IMR-90 (cell line): ENCODE results near the gene CCDC28B. TPM values are rescaled to one million over a fixed set of nuclear protein-coding genes. Genes with fewer than 3 reads are reported as not detected.
A peak's percentile ranks its signal among the peaks of the same experiment; 100 is the strongest.

Source experiments
- ATAC-seq: fragments of 200-7000 bp; cut with Tn5 transposase; 2 replicates; pipeline ENCODE4 v1.9.1; 2020; ENCODE audit warnings: low read depth, mild to moderate bottlenecking, moderate library complexity
- BruUV-seq: library from RNA; stranded (reverse); fragments of 400-500 nt; replicated peaks from 2 replicates; lab custom pipeline; 2021; lab: Mats Ljungman, UMichigan
- CTCF ChIA-PET: fragments of 300-600 bp; formaldehyde crosslinking; extraction: SDS; loops from one replicate; lab custom pipeline; 2021; ENCODE audit warnings: antibody characterized with exemption; lab: Yijun Ruan, JAX
- POLR2A ChIA-PET: fragments of 300-600 bp; sonication (Branson Sonifier 250); formaldehyde crosslinking; loops from one replicate; lab custom pipeline; 2022; ENCODE audit warnings: antibody characterized with exemption; ENCODE audit not compliant: unreplicated experiment; lab: Charles Lee
- DNase-seq: peaks from one replicate; pipeline ENCODE4 v3.0.0; 2013
- H2AFZ ChIP-seq: replicated peaks from 2 replicates; pipeline ENCODE3; 2013; ENCODE audit warnings: low read length, mild to moderate bottlenecking; ENCODE audit not compliant: poor library complexity
- H2AK5ac ChIP-seq: 2 replicates; pipeline ENCODE4 v1.6.1; 2013; ENCODE audit warnings: low read depth, low read length, inconsistent platforms
- H2AK9ac ChIP-seq: replicated peaks from 2 replicates; pipeline ENCODE3; 2013; ENCODE audit warnings: mild to moderate bottlenecking, low read depth, low read length, moderate library complexity; ENCODE audit not compliant: poor library complexity
- H2BK120ac ChIP-seq: 2 replicates; pipeline ENCODE4 v1.6.1; 2013; ENCODE audit warnings: low read depth, low read length, inconsistent platforms
- H2BK15ac ChIP-seq: 3 replicates; pipeline ENCODE4 v1.6.1; 2013; ENCODE audit warnings: low read depth, low read length, inconsistent platforms
- H2BK20ac ChIP-seq: 2 replicates; pipeline ENCODE4 v1.6.1; 2013; ENCODE audit warnings: low read depth, mild to moderate bottlenecking, inconsistent platforms, low read length, moderate library complexity
- H2BK5ac ChIP-seq: 2 replicates; pipeline ENCODE4 v1.6.1; 2013; ENCODE audit warnings: mild to moderate bottlenecking, low read depth, low read length, inconsistent platforms; ENCODE audit not compliant: poor library complexity, severe bottlenecking
- H3K14ac ChIP-seq: replicated peaks from 2 replicates; pipeline ENCODE4 v1.6.1; 2013; ENCODE audit warnings: low read depth, low read length, inconsistent platforms
- H3K18ac ChIP-seq: 2 replicates; pipeline ENCODE4 v1.6.1; 2013; ENCODE audit warnings: low read depth, low read length, control low read depth
- H3K23ac ChIP-seq: 2 replicates; pipeline ENCODE4 v1.6.1; 2013; ENCODE audit warnings: low read depth, low read length, inconsistent platforms
- H3K27ac ChIP-seq: 2 replicates; pipeline ENCODE4 v1.5.1; 2013; ENCODE audit warnings: mild to moderate bottlenecking, control low read depth, low read length; ENCODE audit not compliant: insufficient read depth
- H3K27me3 ChIP-seq: 2 replicates; pipeline ENCODE4 v1.6.1; 2013; ENCODE audit warnings: low read length; ENCODE audit not compliant: control insufficient read depth, insufficient read depth
- H3K36me3 ChIP-seq: 2 replicates; pipeline ENCODE4 v1.6.1; 2013; ENCODE audit warnings: low read length, mixed read lengths; ENCODE audit not compliant: control insufficient read depth, insufficient read depth
- H3K4ac ChIP-seq: 2 replicates; pipeline ENCODE4 v1.6.1; 2013; ENCODE audit warnings: low read depth, low read length, inconsistent platforms
- H3K4me1 ChIP-seq: 2 replicates; pipeline ENCODE4 v1.6.1; 2013; ENCODE audit warnings: low read length, mixed read lengths; ENCODE audit not compliant: control insufficient read depth, insufficient read depth
- H3K4me2 ChIP-seq: 2 replicates; pipeline ENCODE4 v1.6.1; 2013; ENCODE audit warnings: low read depth, mild to moderate bottlenecking, control low read depth, low read length, moderate library complexity
- H3K4me3 ChIP-seq: 2 replicates; pipeline ENCODE4 v1.5.1; 2013; ENCODE audit warnings: low read depth, mild to moderate bottlenecking, control low read depth, low read length, moderate library complexity; ENCODE audit not compliant: insufficient read depth
- H3K56ac ChIP-seq: 2 replicates; pipeline ENCODE4 v1.6.1; 2013; ENCODE audit warnings: low read length, inconsistent platforms; ENCODE audit not compliant: insufficient read depth; ENCODE audit errors: extremely low read depth
- H3K79me1 ChIP-seq, 2 experiments: 2 replicates each; pipeline ENCODE4 v1.6.1; 2013; ENCODE audit warnings: low read length in 2 of 2, inconsistent platforms in 1 of 2, low read depth in 1 of 2
- H3K9ac ChIP-seq: 2 replicates; pipeline ENCODE4 v1.6.1; 2013; ENCODE audit warnings: low read depth, low read length, control low read depth
- H3K9me1 ChIP-seq: 2 replicates; pipeline ENCODE4 v1.6.1; 2013; ENCODE audit warnings: low read length, inconsistent platforms; ENCODE audit not compliant: insufficient read depth
- H3K9me3 ChIP-seq: 2 replicates; pipeline ENCODE4 v1.6.1; 2013; ENCODE audit warnings: low read length; ENCODE audit not compliant: control insufficient read depth, insufficient read depth
- H4K20me1 ChIP-seq: 2 replicates; pipeline ENCODE4 v1.6.1; 2013; ENCODE audit warnings: low read length, inconsistent platforms; ENCODE audit not compliant: insufficient read depth
- H4K5ac ChIP-seq: 2 replicates; pipeline ENCODE4 v1.6.1; 2013; ENCODE audit warnings: mild to moderate bottlenecking, low read depth, low read length, control low read depth
- H4K8ac ChIP-seq, 2 experiments: 2 replicates each; pipeline ENCODE4 v1.6.1; 2013; ENCODE audit warnings: low read depth in 2 of 2, low read length in 2 of 2, control low read depth in 1 of 2, inconsistent platforms in 1 of 2
- H4K91ac ChIP-seq: 2 replicates; pipeline ENCODE4 v1.6.1; 2013; ENCODE audit warnings: low read depth, low read length, inconsistent platforms; ENCODE audit not compliant: insufficient read depth
- BHLHE40 ChIP-seq: fragments of 150-350 bp; IDR thresholded peaks from 2 replicates; pipeline ENCODE4 v1.6.1; 2016; ENCODE audit warnings: mild to moderate bottlenecking, low read depth, low read length
- CEBPB ChIP-seq: IDR thresholded peaks from 2 replicates; pipeline ENCODE4 v1.6.1; 2012; ENCODE audit warnings: low read depth, low read length, improper control_type of control experiment
- CHD1 ChIP-seq: IDR thresholded peaks from 2 replicates; pipeline ENCODE4 v1.6.1; 2012; ENCODE audit warnings: low read depth, low read length, improper control_type of control experiment
- FOS ChIP-seq: fragments of 150-350 bp; IDR thresholded peaks from 2 replicates; pipeline ENCODE4 v1.6.1; 2016; ENCODE audit warnings: low read depth, low read length
- MAFK ChIP-seq: IDR thresholded peaks from 2 replicates; pipeline ENCODE4 v1.6.1; 2012; ENCODE audit warnings: low read depth, low read length, improper control_type of control experiment
- MAZ ChIP-seq: IDR thresholded peaks from 2 replicates; pipeline ENCODE4 v1.6.1; 2012; ENCODE audit warnings: low read depth, mild to moderate bottlenecking, low read length, improper control_type of control experiment, moderate library complexity, borderline replicate concordance
- MXI1 ChIP-seq: IDR thresholded peaks from 2 replicates; pipeline ENCODE4 v1.6.1; 2012; ENCODE audit warnings: low read depth, mild to moderate bottlenecking, low read length, moderate library complexity, borderline replicate concordance
- NFE2L2 ChIP-seq: fragments of 150-350 bp; IDR thresholded peaks from 2 replicates; pipeline ENCODE4 v1.6.1; 2016; ENCODE audit warnings: low read depth, mild to moderate bottlenecking, low read length
- POLR2A ChIP-seq: IDR thresholded peaks from 2 replicates; pipeline ENCODE4 v1.6.1; 2012; ENCODE audit warnings: mild to moderate bottlenecking, low read depth, low read length
- RAD21 ChIP-seq: IDR thresholded peaks from 2 replicates; pipeline ENCODE4 v1.6.1; 2012; ENCODE audit warnings: low read length, improper control_type of control experiment
- RCOR1 ChIP-seq: IDR thresholded peaks from 2 replicates; pipeline ENCODE4 v1.6.1; 2012; ENCODE audit warnings: mild to moderate bottlenecking, low read length, improper control_type of control experiment; ENCODE audit not compliant: insufficient replicate concordance
- SMC3 ChIP-seq: fragments of 150-350 bp; IDR thresholded peaks from 2 replicates; pipeline ENCODE4 v1.6.1; 2016; ENCODE audit warnings: low read depth, mild to moderate bottlenecking, antibody characterized with exemption, low read length, moderate library complexity
- WGBS, 2 experiments: methylation state at CpG; one replicate each; pipeline versions ENCODE4 v1.1.5 to v1.1.7; 2013; ENCODE audit warnings: missing lambda C conversion rate in 2 of 2; ENCODE audit not compliant: insufficient read length in 1 of 2; ENCODE audit errors: extremely low coverage in 2 of 2; 5-methylcytosine and 5-hydroxymethylcytosine counted together
- dilution Hi-C: fragments of 300-500 bp; cut with HindIII; formaldehyde crosslinking; loops from one replicate; pipeline ENCODE4 v1.14.3; 2018; ENCODE audit warnings: low sequenced_read_pairs; ENCODE audit not compliant: unreplicated experiment
- in situ Hi-C: fragments of 300-500 bp; cut with MboI; formaldehyde crosslinking; loops from 3 replicates; pipeline ENCODE4 v1.14.3; 2019; ENCODE audit warnings: low sequenced_read_pairs, inconsistent platforms, mixed read lengths
- intact Hi-C: fragments of 100-400 bp; cut with micrococcal nuclease; formaldehyde crosslinking; loops from 2 replicates; pipeline ENCODE4 v1.10.0; 2022
- polyA plus RNA-seq, 3 experiments: library from polyadenylated mRNA; depleted of rRNA; stranded (reverse); fragments of >200 nt; gene quantifications; 2 replicates each; pipeline ENCODE4 v1.2.3, GENCODE V29; 2012; ENCODE audit warnings: low replicate concordance in 1 of 3
- total RNA-seq: library from RNA; depleted of rRNA; stranded (reverse); fragments of >200 nt; gene quantifications from 2 replicates; pipeline ENCODE4 v1.2.3, GENCODE V29; 2012
- TF ChIP-seq, protein P1 (sequence below): conservative IDR thresholded peaks from 2 replicates; pipeline ENCODE4 v1.5.1; 2012; ENCODE audit warnings: mild to moderate bottlenecking, low read depth, low read length, improper control_type of control experiment
- TF ChIP-seq, protein P2 (sequence below): fragments of 150-350 bp; IDR thresholded peaks from 2 replicates; pipeline ENCODE4 v1.6.1; 2016; ENCODE audit warnings: low read depth, mild to moderate bottlenecking, low read length, moderate library complexity, borderline replicate concordance
- TF ChIP-seq, protein P3 (sequence below): fragments of 150-350 bp; IDR thresholded peaks from 2 replicates; pipeline ENCODE4 v1.6.1; 2017; ENCODE audit warnings: mild to moderate bottlenecking, antibody characterized with exemption, low read length, low read depth

Gene CCDC28B
- total and polyA plus RNA-seq, 2 of the 4 experiments (the other 2 are of a cell fraction), result 17.2 to 18.4 TPM

DNA sequence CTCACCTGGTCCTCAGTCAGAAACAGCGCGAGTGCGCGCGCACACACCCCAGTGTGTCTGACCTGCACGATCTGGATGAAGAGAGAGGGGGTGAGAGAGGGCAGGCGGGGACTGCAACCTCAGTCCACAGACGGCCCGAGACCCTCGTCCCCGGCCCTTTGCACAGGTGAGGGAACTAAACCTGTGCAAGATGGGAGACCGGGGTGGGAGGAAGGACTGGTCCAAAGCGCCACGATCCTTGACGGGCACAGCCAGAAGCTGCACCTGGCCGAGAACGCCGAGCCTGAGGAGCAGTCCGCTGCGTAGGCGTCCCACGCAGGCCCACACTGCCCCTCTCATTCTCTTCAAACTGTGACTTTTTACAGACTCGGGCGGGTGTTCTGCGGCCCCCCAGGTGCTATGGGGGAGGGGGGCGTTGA, 4.6 kb downstream of the CCDC28B start:
- no peak overlapping the region for H2BK15ac ChIP-seq
- no peaks in the 10 kb centered on the region for H3K27me3 ChIP-seq
- peak overlapping the region; percentile 96 for H2AK9ac ChIP-seq
- H3K9me1 ChIP-seq, result peaks cover 14% of the 10 kb centered on the region; the same call in 1 of the 2 replicates
- H3K23ac ChIP-seq, result no peak overlapping the region
- H4K91ac ChIP-seq, result no peak overlapping the region
- no peak overlapping the region for H3K14ac ChIP-seq
- no peak overlapping the region for H2BK5ac ChIP-seq
- in situ Hi-C loops, result no loop called here
- H3K9me3 ChIP-seq, result no peaks in the 10 kb centered on the region
- peaks cover 3% of the 10 kb centered on the region; the same call in 1 of the 2 replicates for H3K36me3 ChIP-seq
- no peak overlapping the region for H3K18ac ChIP-seq
- peak overlapping the region; percentile 59 for H3K4me3 ChIP-seq
- CTCF ChIA-PET, result interaction anchor here (0.6 to 1.9 kb wide), 2 partner anchors 11 to 201 kb away, joined by 5 to 7 read pairs; no protein-coding TSS in a partner anchor
- peak overlapping the region; percentile 54 to 81; a peak in 2 of 4 replicates for H4K8ac ChIP-seq
- 17% methylated on average over 2 of the region's 26 CpGs; no CpG with 5 or more reads in 1 of the 2 experiments for WGBS, 2 experiments
- H3K79me1 ChIP-seq, result peaks cover 11 to 40% of the 10 kb centered on the region in 2 experiments
- DNase-seq, result no peak
- H3K4ac ChIP-seq, result no peak overlapping the region
- intact Hi-C loops, result no loop called here
- H2BK20ac ChIP-seq, result no peak overlapping the region
- H3K56ac ChIP-seq, result no peak overlapping the region
- no peak for ATAC-seq
- peaks cover 13% of the 10 kb centered on the region for H3K4me1 ChIP-seq
- dilution Hi-C loops, result no loop called here
- H4K5ac ChIP-seq, result no peak overlapping the region
- no peaks in the 10 kb centered on the region for H4K20me1 ChIP-seq
- no peak overlapping the region; the same call in 1 of the 2 replicates for H3K9ac ChIP-seq
- peak overlapping the region; percentile 85 for H3K4me2 ChIP-seq
- H2AK5ac ChIP-seq, result 0 out of 2 replicates have a peak overlapping the region, but pooled peaks have one; percentile 47
- peak overlapping the region; percentile 99 for H2AFZ ChIP-seq
- BruUV-seq, result no TSS peak
- no peak overlapping the region for H2BK120ac ChIP-seq
- TF ChIP-seq POLR2A, result no peak
- TF ChIP-seq RCOR1, result no peak
- TF ChIP-seq FOS, result no peak
- no peak for TF ChIP-seq MAZ
- TF ChIP-seq RAD21, result no peak
- TF ChIP-seq, protein P1, sequence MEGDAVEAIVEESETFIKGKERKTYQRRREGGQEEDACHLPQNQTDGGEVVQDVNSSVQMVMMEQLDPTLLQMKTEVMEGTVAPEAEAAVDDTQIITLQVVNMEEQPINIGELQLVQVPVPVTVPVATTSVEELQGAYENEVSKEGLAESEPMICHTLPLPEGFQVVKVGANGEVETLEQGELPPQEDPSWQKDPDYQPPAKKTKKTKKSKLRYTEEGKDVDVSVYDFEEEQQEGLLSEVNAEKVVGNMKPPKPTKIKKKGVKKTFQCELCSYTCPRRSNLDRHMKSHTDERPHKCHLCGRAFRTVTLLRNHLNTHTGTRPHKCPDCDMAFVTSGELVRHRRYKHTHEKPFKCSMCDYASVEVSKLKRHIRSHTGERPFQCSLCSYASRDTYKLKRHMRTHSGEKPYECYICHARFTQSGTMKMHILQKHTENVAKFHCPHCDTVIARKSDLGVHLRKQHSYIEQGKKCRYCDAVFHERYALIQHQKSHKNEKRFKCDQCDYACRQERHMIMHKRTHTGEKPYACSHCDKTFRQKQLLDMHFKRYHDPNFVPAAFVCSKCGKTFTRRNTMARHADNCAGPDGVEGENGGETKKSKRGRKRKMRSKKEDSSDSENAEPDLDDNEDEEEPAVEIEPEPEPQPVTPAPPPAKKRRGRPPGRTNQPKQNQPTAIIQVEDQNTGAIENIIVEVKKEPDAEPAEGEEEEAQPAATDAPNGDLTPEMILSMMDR, result no peak
- TF ChIP-seq, protein P2, sequence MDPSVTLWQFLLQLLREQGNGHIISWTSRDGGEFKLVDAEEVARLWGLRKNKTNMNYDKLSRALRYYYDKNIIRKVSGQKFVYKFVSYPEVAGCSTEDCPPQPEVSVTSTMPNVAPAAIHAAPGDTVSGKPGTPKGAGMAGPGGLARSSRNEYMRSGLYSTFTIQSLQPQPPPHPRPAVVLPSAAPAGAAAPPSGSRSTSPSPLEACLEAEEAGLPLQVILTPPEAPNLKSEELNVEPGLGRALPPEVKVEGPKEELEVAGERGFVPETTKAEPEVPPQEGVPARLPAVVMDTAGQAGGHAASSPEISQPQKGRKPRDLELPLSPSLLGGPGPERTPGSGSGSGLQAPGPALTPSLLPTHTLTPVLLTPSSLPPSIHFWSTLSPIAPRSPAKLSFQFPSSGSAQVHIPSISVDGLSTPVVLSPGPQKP, result no peak
- TF ChIP-seq MAFK, result no peak
- TF ChIP-seq MXI1, result no peak
- no peak for TF ChIP-seq CHD1
- TF ChIP-seq, protein P3, sequence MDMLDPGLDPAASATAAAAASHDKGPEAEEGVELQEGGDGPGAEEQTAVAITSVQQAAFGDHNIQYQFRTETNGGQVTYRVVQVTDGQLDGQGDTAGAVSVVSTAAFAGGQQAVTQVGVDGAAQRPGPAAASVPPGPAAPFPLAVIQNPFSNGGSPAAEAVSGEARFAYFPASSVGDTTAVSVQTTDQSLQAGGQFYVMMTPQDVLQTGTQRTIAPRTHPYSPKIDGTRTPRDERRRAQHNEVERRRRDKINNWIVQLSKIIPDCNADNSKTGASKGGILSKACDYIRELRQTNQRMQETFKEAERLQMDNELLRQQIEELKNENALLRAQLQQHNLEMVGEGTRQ, result no peak
- TF ChIP-seq SMC3, result no peak
- TF ChIP-seq CEBPB, result no peak
- TF ChIP-seq BHLHE40, result no peak
- TF ChIP-seq NFE2L2, result no peak
- no peak overlapping the region; the same call in 1 of the 2 replicates for H3K27ac ChIP-seq
- POLR2A ChIA-PET, result no interaction called here
